ENCODE results near the gene COL19A1.
"Not testable (repeated sequence)": the region's sequence is repeated elsewhere in the genome, so short reads cannot be mapped to it uniquely, and the experiment has no call there.

COL19A1 gene

DNA sequence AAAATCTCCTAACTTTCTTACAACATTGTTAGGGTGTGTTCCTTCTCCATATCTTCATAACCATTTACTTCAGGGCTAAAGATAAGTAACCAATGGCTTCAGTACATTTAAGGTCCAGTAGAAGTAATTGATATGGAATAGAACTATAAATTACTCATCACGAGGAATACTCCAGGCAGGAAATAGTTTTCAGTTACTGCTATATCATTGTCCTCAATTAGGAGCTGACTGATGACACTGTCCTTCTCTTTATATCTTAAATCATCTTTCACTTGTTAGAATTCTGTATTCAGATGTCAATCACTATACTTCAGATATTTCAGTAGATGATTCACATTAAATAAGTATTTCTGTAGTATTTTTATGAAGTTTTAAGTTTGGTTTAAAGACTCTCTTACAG lies 88.4 kb downstream of the COL19A1 start:
- Mint-ChIP-seq H3K4me3 (no peak overlapping the region), H3K27me3 (peaks cover 3% of the 10 kb centered on the region), H3K36me3 (no peaks in the 10 kb centered on the region), H3K9me3 (no peaks in the 10 kb centered on the region), H3K27ac (no peak overlapping the region), H3K4me1 (no peaks in the 10 kb centered on the region)

DNA sequence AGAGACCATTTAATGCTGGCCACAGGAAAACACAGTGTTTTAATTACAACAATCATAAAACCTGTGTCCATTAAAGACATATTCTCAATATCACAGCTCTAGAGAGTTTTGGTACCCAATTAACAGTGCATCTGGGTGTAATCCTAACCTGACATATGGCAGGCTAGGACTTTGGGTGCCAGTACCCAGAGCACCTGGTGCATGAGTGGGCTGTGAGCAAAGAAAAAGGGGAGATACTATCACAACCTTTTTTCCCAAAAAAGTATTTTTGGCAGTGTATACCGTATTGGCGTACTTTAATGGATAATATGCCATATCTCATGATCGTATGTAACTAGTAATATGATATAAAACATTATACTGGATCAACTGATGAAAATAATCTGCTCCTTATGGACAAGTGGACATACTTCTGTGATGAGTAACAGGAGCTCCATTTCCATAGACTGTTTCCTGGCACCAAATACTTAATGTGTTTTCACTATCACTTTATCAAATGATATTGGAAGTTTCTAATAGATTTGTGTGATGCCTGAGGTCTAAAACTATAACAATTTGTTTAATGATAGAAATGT lies 91.7 kb downstream of the COL19A1 start:
- no peak overlapping the region for H3K4me3 Mint-ChIP-seq
- no peaks in the 10 kb centered on the region for H3K4me1 Mint-ChIP-seq
- no peaks in the 10 kb centered on the region for H3K27me3 Mint-ChIP-seq
- no peak overlapping the region for H3K27ac Mint-ChIP-seq
- no peaks in the 10 kb centered on the region for H3K36me3 Mint-ChIP-seq
- no peaks in the 10 kb centered on the region for H3K9me3 Mint-ChIP-seq

GRCh38 chr6:69958978-69959377 lies 92.6 kb downstream of the COL19A1 start:
- Mint-ChIP-seq H3K9me3 (no peaks in the 10 kb centered on the region), H3K36me3 (no peaks in the 10 kb centered on the region)

GRCh38 chr6:69965974-69966373 lies 99.6 kb downstream of the COL19A1 start:
- H3K27me3 Mint-ChIP-seq, H3K9me3 Mint-ChIP-seq, H3K4me1 Mint-ChIP-seq, H3K4me3 Mint-ChIP-seq, H3K27ac Mint-ChIP-seq, H3K36me3 Mint-ChIP-seq: not testable (repeated sequence)

More at GRCh38 chr6:69958978-69959377, 92.6 kb downstream of the COL19A1 start:
- H3K4me3 Mint-ChIP-seq = no peak overlapping the region
- H3K27me3 Mint-ChIP-seq = peaks cover 1% of the 10 kb centered on the region
- no peak overlapping the region for H3K27ac Mint-ChIP-seq
- H3K4me1 Mint-ChIP-seq = no peaks in the 10 kb centered on the region

DNA sequence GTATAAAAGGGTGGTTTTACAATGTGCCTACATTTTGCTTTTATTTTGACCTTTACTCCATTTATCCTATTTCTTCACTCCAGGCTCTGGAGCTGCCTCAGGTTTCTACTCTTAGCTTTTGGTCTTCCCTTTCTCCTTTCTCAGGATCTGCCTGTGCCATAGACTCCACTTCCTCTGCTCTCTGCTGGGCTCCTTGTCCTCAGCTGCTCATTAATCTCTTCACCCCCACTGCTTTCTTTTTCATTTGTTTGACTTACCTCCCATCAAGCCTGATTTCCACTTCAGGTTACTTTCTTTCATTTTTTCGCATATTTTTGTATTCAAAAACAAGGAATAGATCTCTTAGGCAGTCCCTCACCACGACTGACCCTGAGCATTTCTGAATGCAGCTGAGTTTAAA lies 106.8 kb downstream of the COL19A1 start:
- no peaks in the 10 kb centered on the region for H3K36me3 Mint-ChIP-seq
- no peaks in the 10 kb centered on the region for H3K4me1 Mint-ChIP-seq
- H3K9me3 Mint-ChIP-seq = no peaks in the 10 kb centered on the region
- no peak overlapping the region for H3K27ac Mint-ChIP-seq
- peaks cover 6% of the 10 kb centered on the region for H3K27me3 Mint-ChIP-seq
- H3K4me3 Mint-ChIP-seq = no peak overlapping the region

GRCh38 chr6:69973763-69974162 lies 107.4 kb downstream of the COL19A1 start:
- no peak overlapping the region for H3K27ac Mint-ChIP-seq
- H3K27me3 Mint-ChIP-seq = peaks cover 6% of the 10 kb centered on the region
- H3K36me3 Mint-ChIP-seq = no peaks in the 10 kb centered on the region

DNA sequence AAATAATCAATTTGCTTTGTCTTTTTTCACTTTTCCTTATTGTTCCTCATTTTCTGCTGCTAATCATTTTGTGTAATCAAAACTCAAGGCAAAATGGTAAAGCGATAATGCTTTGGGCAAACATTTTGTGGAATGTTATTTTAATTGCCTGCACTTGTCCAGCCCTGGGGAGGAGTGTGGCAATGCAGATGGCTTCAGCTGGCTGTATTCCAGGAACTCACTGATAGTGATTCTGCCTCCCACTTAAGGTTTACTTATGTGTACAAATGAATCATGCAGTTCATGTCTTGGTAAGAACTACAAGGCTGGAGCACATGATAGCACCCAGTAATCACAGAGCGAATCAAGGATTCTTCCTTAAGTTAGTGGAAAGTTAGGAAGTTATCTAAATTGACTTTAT lies 107.8 kb downstream of the COL19A1 start:
- Mint-ChIP-seq H3K36me3 (no peaks in the 10 kb centered on the region), H3K4me1 (no peaks in the 10 kb centered on the region), H3K4me3 (no peak overlapping the region), H3K27me3 (peaks cover 7% of the 10 kb centered on the region), H3K27ac (no peak overlapping the region), H3K9me3 (no peaks in the 10 kb centered on the region)

More at GRCh38 chr6:69973763-69974162, 107.4 kb downstream of the COL19A1 start:
- H3K4me3 Mint-ChIP-seq = no peak overlapping the region
- no peaks in the 10 kb centered on the region for H3K4me1 Mint-ChIP-seq
- no peaks in the 10 kb centered on the region for H3K9me3 Mint-ChIP-seq

DNA sequence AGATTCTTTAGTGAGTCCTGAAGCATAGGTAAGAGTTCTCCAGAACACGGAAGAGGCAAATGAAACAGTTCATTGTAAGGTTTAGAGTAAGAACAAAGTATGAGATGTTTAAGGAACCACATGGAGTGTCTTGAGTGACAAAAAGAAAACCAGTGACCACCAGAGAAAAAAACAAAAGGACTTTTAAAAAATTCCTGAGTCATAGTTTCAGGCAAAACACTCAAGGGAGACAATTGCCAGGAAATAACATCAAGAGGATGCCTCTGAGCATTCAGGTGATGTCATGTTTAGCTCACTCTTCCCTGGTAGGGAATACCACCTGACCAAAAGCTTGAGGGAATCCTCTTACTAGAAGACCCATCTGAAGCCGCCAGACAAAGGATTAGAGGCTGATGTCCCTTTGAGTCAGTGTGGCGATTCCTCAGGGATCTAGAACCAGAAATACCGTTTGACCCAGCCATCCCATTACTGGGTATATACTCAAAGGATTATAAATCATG lies 110.3 kb downstream of the COL19A1 start:
- Mint-ChIP-seq H3K4me1 (no peaks in the 10 kb centered on the region), H3K27ac (no peak overlapping the region), H3K4me3 (no peak overlapping the region), H3K36me3 (no peaks in the 10 kb centered on the region), H3K9me3 (no peaks in the 10 kb centered on the region), H3K27me3 (peaks cover 7% of the 10 kb centered on the region)

DNA sequence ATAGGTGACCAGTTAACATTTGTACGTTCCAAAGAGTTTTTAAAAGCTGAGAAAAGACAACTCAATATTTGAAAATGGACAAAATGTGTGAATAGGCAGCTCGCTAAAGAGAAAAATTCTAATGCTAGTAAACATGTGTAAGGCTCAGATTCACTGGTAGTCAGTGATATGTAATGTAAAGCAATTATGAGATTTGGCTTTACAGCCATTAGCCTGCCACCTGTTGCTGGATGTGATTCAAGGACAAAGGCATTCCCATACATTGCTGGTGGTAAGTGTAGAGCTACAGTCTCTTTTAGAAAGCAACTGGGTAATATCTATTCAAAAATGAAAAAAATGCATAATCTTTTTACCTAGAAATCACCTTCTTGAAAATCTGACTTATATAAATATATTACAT lies 114.3 kb downstream of the COL19A1 start:
- Mint-ChIP-seq H3K27me3 (peaks cover 2% of the 10 kb centered on the region), H3K9me3 (no peaks in the 10 kb centered on the region), H3K4me3 (no peak overlapping the region), H3K4me1 (no peaks in the 10 kb centered on the region), H3K36me3 (no peaks in the 10 kb centered on the region), H3K27ac (no peak overlapping the region)

GRCh38 chr6:69984506-69984905 lies 118.2 kb downstream of the COL19A1 start:
- H3K4me3 Mint-ChIP-seq = no peak overlapping the region
- H3K27ac Mint-ChIP-seq = no peak overlapping the region
- no peaks in the 10 kb centered on the region for H3K36me3 Mint-ChIP-seq
- no peaks in the 10 kb centered on the region for H3K4me1 Mint-ChIP-seq
- no peaks in the 10 kb centered on the region for H3K9me3 Mint-ChIP-seq
- H3K27me3 Mint-ChIP-seq = peaks cover 1% of the 10 kb centered on the region

GRCh38 chr6:69985180-69985579 lies 118.8 kb downstream of the COL19A1 start:
- no peak overlapping the region for H3K27ac Mint-ChIP-seq
- H3K9me3 Mint-ChIP-seq = no peaks in the 10 kb centered on the region
- no peaks in the 10 kb centered on the region for H3K4me1 Mint-ChIP-seq
- no peak overlapping the region for H3K4me3 Mint-ChIP-seq
- H3K27me3 Mint-ChIP-seq = peaks cover 1% of the 10 kb centered on the region
- H3K36me3 Mint-ChIP-seq = no peaks in the 10 kb centered on the region

- no peak overlapping the region for H3K4me3 Mint-ChIP-seq
- no peaks in the 10 kb centered on the region for H3K9me3 Mint-ChIP-seq
- no peaks in the 10 kb centered on the region for H3K4me1 Mint-ChIP-seq
- peaks cover 1% of the 10 kb centered on the region for H3K27me3 Mint-ChIP-seq
- no peak overlapping the region for H3K27ac Mint-ChIP-seq
- H3K36me3 Mint-ChIP-seq = no peaks in the 10 kb centered on the region
Measured at GRCh38 chr6:69987550-69987949, 121.2 kb downstream of the COL19A1 start.

GRCh38 chr6:69988458-69989126 lies 122.2 kb downstream of the COL19A1 start:
- no peak overlapping the region for H3K27ac Mint-ChIP-seq
- no peaks in the 10 kb centered on the region for H3K4me1 Mint-ChIP-seq
- no peak overlapping the region for H3K4me3 Mint-ChIP-seq
- H3K27me3 Mint-ChIP-seq = peaks cover 7% of the 10 kb centered on the region
- no peaks in the 10 kb centered on the region for H3K36me3 Mint-ChIP-seq
- H3K9me3 Mint-ChIP-seq = no peaks in the 10 kb centered on the region

DNA sequence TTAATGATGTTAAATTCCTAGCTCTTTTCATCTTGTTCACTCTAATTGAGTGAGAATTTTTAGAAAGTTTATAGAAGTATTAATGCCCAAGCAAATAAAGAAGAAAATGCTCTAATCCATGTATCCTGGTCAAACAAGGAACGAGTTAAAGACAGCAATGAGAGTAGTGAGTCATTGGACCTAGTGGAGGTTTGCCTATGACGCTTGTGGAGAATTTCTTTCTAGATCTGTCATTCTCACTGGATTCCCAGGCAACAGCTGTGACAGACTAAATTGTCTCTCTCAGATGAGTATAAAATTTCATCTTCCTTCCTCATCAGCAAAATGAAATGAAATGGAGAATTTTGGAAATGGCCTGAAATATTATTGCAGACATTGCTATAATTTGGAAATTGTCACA lies 127.9 kb downstream of the COL19A1 start:
- Mint-ChIP-seq H3K4me3 (no peak overlapping the region), H3K4me1 (no peaks in the 10 kb centered on the region), H3K27ac (no peak overlapping the region), H3K36me3 (no peaks in the 10 kb centered on the region), H3K27me3 (peaks cover 10% of the 10 kb centered on the region), H3K9me3 (no peaks in the 10 kb centered on the region)

DNA sequence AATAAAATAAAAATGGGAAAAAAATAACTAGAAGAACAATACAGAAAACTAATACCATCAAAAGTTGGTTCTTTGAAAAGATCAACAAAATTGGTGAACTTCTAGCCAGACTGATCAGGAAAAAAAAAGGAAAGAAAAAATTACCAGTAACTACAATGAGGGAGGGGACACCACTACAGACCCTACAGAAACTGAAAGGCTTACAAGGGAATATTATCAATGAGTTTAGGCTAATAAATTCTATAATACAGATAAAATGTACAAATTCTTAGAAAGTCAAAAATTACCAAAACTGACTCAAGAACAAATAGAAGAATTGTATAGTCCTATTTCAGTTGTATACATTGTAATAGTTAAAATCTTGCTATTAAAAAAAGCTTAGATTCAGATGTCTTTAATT lies 141.8 kb downstream of the COL19A1 start:
- H3K4me1 Mint-ChIP-seq = no peaks in the 10 kb centered on the region
- H3K27ac Mint-ChIP-seq = no peak overlapping the region
- H3K36me3 Mint-ChIP-seq = peaks cover 3% of the 10 kb centered on the region
- H3K27me3 Mint-ChIP-seq = peaks cover 10% of the 10 kb centered on the region
- peaks cover 24% of the 10 kb centered on the region for H3K9me3 Mint-ChIP-seq
- H3K4me3 Mint-ChIP-seq = no peak overlapping the region

DNA sequence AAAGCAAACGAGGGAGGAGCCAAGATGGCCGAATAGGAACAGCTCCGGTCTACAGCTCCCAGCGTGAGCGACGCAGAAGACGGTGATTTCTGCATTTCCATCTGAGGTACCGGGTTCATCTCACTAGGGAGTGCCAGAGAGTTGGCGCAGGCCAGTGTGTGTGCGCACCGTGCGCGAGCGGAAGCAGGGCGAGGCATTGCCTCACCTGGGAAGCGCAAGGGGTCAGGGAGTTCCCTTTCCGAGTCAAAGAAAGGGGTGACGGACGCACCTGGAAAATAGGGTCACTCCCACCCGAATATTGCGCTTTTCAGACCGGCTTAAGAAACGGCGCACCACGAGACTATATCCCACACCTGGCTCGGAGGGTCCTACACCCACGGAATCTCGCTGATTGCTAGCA lies 144.0 kb downstream of the COL19A1 start:
- H3K9me3 Mint-ChIP-seq = peaks cover 24% of the 10 kb centered on the region
- not testable (repeated sequence) for H3K4me3 Mint-ChIP-seq

GRCh38 chr6:70023201-70023600 lies 156.8 kb downstream of the COL19A1 start:
- not testable (repeated sequence) for H3K36me3 Mint-ChIP-seq, H3K27me3 Mint-ChIP-seq, H3K4me1 Mint-ChIP-seq, H3K9me3 Mint-ChIP-seq, H3K27ac Mint-ChIP-seq, H3K4me3 Mint-ChIP-seq

More for the DNA sequence above, 144.0 kb downstream of the COL19A1 start:
- not testable (repeated sequence) for H3K27ac Mint-ChIP-seq, H3K4me1 Mint-ChIP-seq, H3K36me3 Mint-ChIP-seq, H3K27me3 Mint-ChIP-seq

Data from activated naive CD4-positive, alpha-beta T cell treated with anti-CD3 and anti-CD28 coated beads, Interleukin-2, amount 50 U/mL, for 24 hours (primary cell).